HepG2 (cell line): Measurements from ENCODE around the gene GABBR2.

Source experiments
- KDM6A ChIP-seq: IDR thresholded peaks from 2 replicates; pipeline ENCODE4 v1.6.1; 2016; ENCODE audit warnings: low read depth
- MATR3 ChIP-seq: sonication (generic); formaldehyde crosslinking; IDR thresholded peaks from 2 replicates; pipeline ENCODE4 v1.4.0; 2020; ENCODE audit warnings: missing genetic modification reagents
- POLR2A ChIP-seq, 2 experiments: IDR thresholded peaks; 2 replicates each; pipeline ENCODE4 v1.6.1; 2011; ENCODE audit warnings: low read depth in 2 of 2, low read length in 2 of 2, mild to moderate bottlenecking in 1 of 2, moderate library complexity in 1 of 2; ENCODE audit not compliant: insufficient read depth in 1 of 2
- YEATS2 ChIP-seq: sonication (generic); formaldehyde crosslinking; IDR thresholded peaks from 2 replicates; pipeline ENCODE4 v1.4.0; 2020; ENCODE audit warnings: missing genetic modification reagents, borderline replicate concordance
- ZNF550 ChIP-seq: sonication (generic); formaldehyde crosslinking; IDR thresholded peaks from 2 replicates; pipeline ENCODE4 v1.4.0; 2020; ENCODE audit warnings: mild to moderate bottlenecking, missing genetic modification reagents, borderline replicate concordance
- TF ChIP-seq, protein P1 (sequence below): sonication (generic); formaldehyde crosslinking; IDR thresholded peaks from 2 replicates; pipeline ENCODE4 v1.8.1; 2022; ENCODE audit warnings: low read depth, mild to moderate bottlenecking, missing genetic modification reagents
- TF ChIP-seq, protein P2 (sequence below): sonication (generic); formaldehyde crosslinking; IDR thresholded peaks from 2 replicates; pipeline ENCODE4 v1.4.0; 2020; ENCODE audit warnings: missing genetic modification reagents
- TF ChIP-seq, protein P3 (sequence below): IDR thresholded peaks from 2 replicates; pipeline ENCODE4 v1.6.1; 2016; ENCODE audit warnings: control low read depth
- TF ChIP-seq, protein P4 (sequence below): sonication (generic); formaldehyde crosslinking; IDR thresholded peaks from 2 replicates; pipeline ENCODE4 v1.5.0; 2020; ENCODE audit warnings: missing genetic modification reagents, mild to moderate bottlenecking, borderline replicate concordance
- TF ChIP-seq, protein P5 (sequence below): IDR thresholded peaks from 2 replicates; pipeline ENCODE4 v1.6.1; 2012; ENCODE audit warnings: inconsistent platforms
- TF ChIP-seq, protein P6 (sequence below), 2 experiments: IDR thresholded peaks; 2 replicates each; pipeline ENCODE4 v1.6.1; 2011 to 2012; ENCODE audit warnings: low read length in 2 of 2, borderline replicate concordance in 1 of 2, low read depth in 1 of 2, mild to moderate bottlenecking in 1 of 2, moderate library complexity in 1 of 2

DNA sequence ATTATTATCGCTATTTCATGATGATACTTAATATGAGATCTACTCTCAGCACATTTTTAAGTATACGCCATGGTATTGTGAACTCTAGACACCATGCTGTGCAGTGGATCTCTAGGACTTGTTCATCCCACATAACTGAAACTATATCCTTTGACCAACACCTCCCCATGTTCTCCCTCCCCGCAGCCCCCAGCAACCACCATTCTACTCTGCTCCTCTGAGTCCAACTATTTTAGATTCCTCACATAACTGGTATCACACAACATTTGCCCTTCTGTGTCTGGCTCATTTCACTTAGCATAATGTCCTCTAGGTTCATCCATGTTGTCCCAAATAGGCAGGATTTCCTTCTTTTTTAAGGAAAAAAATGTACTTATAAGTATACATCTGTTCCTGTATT lies 446.7 kb downstream of the GABBR2 start:
- TF ChIP-seq, protein P1, sequence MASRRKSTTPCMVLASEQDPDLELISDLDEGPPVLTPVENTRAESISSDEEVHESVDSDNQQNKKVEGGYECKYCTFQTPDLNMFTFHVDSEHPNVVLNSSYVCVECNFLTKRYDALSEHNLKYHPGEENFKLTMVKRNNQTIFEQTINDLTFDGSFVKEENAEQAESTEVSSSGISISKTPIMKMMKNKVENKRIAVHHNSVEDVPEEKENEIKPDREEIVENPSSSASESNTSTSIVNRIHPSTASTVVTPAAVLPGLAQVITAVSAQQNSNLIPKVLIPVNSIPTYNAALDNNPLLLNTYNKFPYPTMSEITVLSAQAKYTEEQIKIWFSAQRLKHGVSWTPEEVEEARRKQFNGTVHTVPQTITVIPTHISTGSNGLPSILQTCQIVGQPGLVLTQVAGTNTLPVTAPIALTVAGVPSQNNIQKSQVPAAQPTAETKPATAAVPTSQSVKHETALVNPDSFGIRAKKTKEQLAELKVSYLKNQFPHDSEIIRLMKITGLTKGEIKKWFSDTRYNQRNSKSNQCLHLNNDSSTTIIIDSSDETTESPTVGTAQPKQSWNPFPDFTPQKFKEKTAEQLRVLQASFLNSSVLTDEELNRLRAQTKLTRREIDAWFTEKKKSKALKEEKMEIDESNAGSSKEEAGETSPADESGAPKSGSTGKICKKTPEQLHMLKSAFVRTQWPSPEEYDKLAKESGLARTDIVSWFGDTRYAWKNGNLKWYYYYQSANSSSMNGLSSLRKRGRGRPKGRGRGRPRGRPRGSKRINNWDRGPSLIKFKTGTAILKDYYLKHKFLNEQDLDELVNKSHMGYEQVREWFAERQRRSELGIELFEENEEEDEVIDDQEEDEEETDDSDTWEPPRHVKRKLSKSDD: no peak
- TF ChIP-seq, protein P2, sequence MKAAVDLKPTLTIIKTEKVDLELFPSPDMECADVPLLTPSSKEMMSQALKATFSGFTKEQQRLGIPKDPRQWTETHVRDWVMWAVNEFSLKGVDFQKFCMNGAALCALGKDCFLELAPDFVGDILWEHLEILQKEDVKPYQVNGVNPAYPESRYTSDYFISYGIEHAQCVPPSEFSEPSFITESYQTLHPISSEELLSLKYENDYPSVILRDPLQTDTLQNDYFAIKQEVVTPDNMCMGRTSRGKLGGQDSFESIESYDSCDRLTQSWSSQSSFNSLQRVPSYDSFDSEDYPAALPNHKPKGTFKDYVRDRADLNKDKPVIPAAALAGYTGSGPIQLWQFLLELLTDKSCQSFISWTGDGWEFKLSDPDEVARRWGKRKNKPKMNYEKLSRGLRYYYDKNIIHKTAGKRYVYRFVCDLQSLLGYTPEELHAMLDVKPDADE: no peak
- no peak for TF ChIP-seq YEATS2
- TF ChIP-seq ZNF550 (CRISPR knock-in tag): no peak
- TF ChIP-seq, protein P3, sequence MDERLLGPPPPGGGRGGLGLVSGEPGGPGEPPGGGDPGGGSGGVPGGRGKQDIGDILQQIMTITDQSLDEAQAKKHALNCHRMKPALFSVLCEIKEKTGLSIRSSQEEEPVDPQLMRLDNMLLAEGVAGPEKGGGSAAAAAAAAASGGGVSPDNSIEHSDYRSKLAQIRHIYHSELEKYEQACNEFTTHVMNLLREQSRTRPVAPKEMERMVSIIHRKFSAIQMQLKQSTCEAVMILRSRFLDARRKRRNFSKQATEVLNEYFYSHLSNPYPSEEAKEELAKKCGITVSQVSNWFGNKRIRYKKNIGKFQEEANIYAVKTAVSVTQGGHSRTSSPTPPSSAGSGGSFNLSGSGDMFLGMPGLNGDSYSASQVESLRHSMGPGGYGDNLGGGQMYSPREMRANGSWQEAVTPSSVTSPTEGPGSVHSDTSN (CRISPR knock-in tag): no peak
- TF ChIP-seq, protein P4, sequence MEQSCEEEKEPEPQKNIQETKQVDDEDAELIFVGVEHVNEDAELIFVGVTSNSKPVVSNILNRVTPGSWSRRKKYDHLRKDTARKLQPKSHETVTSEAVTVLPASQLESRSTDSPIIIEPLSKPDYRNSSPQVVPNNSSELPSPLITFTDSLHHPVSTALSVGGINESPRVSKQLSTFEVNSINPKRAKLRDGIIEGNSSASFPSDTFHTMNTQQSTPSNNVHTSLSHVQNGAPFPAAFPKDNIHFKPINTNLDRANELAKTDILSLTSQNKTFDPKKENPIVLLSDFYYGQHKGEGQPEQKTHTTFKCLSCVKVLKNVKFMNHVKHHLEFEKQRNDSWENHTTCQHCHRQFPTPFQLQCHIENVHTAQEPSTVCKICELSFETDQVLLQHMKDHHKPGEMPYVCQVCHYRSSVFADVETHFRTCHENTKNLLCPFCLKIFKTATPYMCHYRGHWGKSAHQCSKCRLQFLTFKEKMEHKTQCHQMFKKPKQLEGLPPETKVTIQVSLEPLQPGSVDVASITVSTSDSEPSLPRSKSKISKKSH (CRISPR knock-in tag): no peak
- TF ChIP-seq, protein P5, sequence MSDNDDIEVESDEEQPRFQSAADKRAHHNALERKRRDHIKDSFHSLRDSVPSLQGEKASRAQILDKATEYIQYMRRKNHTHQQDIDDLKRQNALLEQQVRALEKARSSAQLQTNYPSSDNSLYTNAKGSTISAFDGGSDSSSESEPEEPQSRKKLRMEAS: no peak
- no peak for TF ChIP-seq MATR3 (CRISPR knock-in tag)
- TF ChIP-seq, protein P6, sequence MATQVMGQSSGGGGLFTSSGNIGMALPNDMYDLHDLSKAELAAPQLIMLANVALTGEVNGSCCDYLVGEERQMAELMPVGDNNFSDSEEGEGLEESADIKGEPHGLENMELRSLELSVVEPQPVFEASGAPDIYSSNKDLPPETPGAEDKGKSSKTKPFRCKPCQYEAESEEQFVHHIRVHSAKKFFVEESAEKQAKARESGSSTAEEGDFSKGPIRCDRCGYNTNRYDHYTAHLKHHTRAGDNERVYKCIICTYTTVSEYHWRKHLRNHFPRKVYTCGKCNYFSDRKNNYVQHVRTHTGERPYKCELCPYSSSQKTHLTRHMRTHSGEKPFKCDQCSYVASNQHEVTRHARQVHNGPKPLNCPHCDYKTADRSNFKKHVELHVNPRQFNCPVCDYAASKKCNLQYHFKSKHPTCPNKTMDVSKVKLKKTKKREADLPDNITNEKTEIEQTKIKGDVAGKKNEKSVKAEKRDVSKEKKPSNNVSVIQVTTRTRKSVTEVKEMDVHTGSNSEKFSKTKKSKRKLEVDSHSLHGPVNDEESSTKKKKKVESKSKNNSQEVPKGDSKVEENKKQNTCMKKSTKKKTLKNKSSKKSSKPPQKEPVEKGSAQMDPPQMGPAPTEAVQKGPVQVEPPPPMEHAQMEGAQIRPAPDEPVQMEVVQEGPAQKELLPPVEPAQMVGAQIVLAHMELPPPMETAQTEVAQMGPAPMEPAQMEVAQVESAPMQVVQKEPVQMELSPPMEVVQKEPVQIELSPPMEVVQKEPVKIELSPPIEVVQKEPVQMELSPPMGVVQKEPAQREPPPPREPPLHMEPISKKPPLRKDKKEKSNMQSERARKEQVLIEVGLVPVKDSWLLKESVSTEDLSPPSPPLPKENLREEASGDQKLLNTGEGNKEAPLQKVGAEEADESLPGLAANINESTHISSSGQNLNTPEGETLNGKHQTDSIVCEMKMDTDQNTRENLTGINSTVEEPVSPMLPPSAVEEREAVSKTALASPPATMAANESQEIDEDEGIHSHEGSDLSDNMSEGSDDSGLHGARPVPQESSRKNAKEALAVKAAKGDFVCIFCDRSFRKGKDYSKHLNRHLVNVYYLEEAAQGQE (IDR thresholded peaks at IDR 0.05; ENCODE audit: borderline replicate concordance in 1 of 2, low read depth in 1 of 2, low read length in 2 of 2): no peak
- no peak for TF ChIP-seq KDM6A
- no peak for TF ChIP-seq POLR2A (IDR thresholded peaks at IDR 0.05; ENCODE audit: insufficient read depth in 1 of 2, low read depth in 2 of 2, low read length in 2 of 2)
